GM19328 (cell line): ENCODE data around the gene SEC14L5.
"Not testable (repeated sequence)": the region's sequence is repeated elsewhere in the genome, so short reads cannot be mapped to it uniquely, and the experiment has no call there.

Experiments used
- ATAC-seq: cut with Tn5 transposase; IDR thresholded peaks from one replicate; pipeline ENCODE4 v1.9.1; 2021; ENCODE audit warnings: mild to moderate bottlenecking, moderate library complexity; ENCODE audit not compliant: unreplicated experiment

The SEC14L5 gene

DNA sequence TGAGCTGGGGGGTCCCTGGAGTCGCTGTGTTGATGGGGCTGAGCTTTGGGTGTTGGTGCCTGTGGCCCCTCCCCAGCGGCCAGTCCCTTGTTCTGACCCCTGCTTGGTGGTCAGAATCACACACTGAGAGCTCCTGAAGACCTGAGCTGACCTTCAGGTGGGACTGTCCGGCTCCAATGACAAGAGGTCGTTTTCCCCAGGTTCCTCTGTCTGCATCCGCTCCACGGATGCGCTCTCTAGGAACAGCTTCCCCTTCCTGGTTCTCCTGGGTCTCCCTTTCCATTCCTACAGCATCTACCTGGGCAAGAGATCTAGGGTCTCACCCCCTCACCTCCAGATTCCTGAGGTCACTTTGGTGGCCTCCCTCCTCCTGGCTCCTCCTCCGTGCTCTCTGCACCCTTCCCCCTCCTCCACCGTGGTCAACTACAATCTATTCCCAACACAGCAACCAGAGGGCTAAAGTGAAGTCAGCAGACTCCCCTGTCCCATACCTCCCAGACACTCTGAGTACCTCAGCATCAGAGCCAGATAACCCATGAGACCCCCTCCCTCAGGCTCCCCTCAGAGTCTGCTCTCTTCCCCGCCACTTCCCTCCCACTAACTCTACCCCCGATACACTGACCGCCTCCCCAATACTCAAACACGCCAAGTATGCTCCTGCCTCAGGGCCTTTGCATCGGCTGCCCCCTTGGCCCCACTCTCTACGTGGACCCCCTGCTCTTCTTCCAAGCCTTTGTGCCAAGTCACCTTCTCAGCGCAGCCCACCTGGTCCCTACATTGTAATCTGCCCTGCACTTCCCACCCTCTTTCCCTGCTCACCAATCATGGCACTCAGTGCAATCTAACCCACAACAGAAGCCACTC, 9.0 kb upstream of the SEC14L5 start:
- ATAC-seq, result no peak

- ATAC-seq, result no peak
Observed at GRCh38 chr16:4949986-4950385, 8.1 kb upstream of the SEC14L5 start.

DNA sequence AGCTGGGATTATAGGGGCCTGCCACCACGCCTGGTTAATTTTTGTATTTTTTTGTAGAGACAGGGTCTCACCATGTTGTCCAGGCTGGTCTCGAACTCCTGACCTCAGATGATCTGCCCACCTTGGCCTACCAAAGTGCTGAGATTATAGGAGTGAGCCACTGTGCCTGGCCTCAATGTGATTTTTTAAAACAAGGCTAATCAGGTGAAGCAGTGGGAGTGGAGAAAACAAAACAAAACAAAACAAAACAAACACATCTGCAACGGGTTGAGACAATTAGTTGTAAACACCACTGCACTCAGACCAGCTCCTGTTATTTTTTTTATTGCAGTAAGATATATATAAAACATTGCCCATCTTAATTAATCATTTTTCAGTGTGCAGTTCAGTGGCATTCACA, 6.5 kb upstream of the SEC14L5 start:
- ATAC-seq, result not testable (repeated sequence)

GRCh38 chr16:4954714-4955113, 3.4 kb upstream of the SEC14L5 start:
- no peak for ATAC-seq

- ATAC-seq, result no peak
Observed at GRCh38 chr16:4957420-4957719, 760 bp upstream of the SEC14L5 start.

DNA sequence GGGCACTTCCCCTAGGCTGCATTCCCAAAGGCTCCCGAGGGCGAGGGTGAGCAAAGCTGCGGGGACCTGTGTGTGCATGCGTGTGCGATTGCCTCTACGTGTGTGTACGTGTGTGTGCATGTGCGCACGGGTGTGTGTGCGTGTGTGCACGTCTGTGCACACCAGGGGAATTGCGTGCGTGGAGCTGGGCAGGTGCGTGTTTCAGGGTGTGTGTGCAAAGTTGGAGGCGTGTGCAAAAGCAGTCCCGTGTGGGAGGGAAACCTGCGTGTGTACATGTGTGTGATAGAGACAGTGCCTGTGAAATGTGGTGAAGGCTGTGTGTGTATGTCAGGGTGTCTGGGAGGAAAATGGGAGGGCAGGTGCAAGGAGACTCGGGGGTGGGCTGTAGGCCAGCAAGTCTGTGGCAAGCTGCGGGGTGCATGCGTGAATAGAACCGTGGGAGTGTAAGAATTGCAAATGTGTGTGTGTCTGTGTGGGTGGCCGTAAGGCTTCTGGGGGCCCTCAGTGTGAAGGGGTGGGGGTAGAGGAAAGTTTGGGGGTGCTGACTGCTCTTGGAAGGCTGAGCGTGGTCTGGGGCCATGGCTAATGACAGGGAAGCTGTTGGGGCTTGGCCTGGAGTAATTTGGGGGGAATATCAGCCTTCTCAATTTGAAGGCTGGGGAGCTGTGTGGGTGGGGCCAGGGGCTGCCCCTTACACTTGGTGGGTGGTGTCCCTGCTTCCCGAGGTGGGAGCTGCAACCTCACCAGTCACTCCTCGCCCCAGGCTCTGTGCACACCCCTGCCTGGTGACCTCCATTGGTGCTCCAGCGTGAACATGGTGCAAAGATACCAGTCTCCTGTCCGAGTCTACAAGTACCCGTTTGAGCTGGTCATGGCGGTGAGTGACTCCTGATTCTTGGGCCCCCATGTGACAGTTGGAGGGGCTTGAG, 644 bp downstream of the SEC14L5 start:
- ATAC-seq, result no peak

GRCh38 chr16:4960579-4960978, 2.4 kb downstream of the SEC14L5 start:
- no peak for ATAC-seq

- ATAC-seq, result no peak
Observed at GRCh38 chr16:4962716-4963115, 4.6 kb downstream of the SEC14L5 start.

DNA sequence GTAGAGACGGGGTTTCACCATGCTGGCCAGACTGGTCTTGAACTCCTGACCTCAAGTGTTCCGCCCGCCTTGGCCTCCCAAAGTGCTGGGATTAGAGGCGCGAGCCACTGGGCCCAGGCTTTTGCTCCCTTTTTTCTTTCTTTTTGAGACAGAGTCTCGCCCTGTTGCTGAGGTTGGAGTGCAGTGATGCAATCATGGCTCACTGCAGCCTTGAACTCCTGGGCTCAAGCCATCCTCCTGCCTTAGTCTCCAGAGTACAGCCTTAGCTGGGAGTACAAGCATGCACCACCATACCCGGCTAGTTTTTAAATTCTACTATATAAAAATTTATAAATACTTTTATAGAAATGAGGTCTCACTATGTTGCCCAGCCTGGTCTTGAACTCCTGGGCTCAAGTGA, 5.4 kb downstream of the SEC14L5 start:
- not testable (repeated sequence) for ATAC-seq

- ATAC-seq, result no peak
Observed at GRCh38 chr16:4966736-4967453, 8.8 kb downstream of the SEC14L5 start.

- not testable (repeated sequence) for ATAC-seq
Observed at GRCh38 chr16:4968278-4968677, 10.1 kb downstream of the SEC14L5 start.

GRCh38 chr16:4968879-4969483, 10.9 kb downstream of the SEC14L5 start:
- ATAC-seq, result no peak

- no peak for ATAC-seq
Observed at GRCh38 chr16:4970010-4970409, 11.9 kb downstream of the SEC14L5 start.

DNA sequence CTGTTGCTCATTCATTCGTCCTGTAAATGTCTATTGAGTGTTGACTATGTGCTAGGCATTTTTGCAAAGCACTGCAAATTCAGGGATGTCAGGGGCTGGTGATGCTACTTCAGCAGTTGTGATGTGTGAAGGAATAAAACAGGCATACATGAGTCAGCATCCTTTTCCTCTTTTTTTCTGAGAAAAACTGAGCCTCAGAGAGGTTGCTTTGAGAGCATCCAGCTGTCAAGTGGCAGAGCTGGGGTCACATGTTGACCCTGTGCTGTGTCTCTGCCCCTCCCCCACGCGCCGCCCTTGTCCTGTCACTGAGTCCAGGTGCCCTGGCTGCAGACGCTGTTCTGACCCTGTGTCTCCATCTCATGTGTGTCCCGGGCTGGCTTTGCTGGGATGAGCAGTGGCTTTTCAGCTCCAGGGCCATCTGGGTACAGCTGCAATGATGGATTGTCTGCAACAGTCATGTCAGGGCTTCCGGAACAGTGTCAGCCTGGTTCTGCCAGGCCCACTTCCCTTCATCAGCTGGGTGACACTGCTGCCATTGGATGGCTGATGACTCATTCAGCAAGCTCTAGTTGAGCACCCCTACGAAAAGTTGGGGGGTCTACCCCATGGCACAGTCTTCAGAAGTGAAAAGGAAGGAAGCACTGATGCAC, 14.9 kb downstream of the SEC14L5 start:
- no peak for ATAC-seq

DNA sequence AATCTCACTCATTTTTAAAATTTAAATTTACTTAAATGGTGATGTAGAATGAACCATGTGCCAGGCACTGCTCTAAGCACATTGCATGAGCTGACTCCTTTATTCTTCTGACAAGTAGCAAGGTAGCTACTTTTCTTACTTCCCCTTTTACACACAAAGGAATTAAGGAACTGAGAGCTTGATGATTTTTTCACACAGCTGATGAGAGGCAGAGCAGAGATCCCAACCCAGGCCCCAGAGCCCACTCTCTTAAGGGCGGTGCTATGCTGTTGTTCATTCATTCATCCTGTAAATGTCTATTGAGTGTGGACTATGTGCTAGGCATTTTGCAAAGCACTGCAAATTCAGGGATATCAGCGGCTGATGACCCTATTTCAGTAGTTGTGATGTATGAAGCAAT, 17.9 kb downstream of the SEC14L5 start:
- ATAC-seq, result peak; percentile 75

DNA sequence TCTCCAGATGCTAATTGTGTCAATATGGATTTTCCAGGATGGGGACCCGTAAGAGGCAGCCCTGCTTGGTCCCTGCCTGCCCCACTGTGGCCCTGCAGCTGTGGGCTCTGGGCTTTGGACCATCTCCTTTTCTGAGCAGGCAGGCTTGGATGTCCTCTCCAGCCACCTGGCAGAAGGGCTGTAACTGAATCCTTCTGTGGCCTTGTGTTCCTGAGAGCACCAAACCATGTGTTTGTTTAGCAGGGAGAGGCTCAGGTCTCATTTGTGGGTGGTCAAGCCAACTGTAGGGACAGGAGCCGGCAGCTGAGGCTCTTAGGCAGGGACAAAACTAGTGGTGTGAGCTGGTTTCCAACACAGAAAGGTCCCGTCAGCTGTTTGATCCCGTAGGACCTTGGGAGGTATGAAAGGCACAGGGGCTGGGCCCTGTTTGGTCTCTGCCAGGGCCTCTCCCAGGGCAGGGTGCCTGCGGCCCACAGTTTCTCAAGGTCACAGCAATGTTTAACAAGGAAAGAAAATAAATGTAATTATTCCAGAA, 18.5 kb downstream of the SEC14L5 start:
- no peak for ATAC-seq

DNA sequence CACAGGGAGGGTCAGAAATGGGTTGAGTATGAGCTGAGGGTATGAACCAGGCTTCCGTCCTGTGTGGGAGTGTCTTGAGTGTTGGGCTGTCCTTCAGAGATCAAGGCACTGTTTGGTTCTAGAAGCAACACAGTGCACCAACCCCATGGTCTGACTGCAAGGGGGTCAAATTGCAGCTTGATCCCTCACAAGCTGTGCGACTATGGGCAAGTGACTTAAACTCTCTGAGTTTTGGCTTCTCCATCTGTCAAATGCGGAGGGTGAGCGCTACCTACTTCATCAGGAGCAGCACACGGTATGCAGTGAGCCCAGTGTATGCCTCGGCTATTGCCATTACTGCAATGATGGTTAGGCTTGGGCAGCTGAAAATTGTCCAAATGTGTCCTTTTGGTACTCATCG, 21.0 kb downstream of the SEC14L5 start:
- no peak for ATAC-seq

DNA sequence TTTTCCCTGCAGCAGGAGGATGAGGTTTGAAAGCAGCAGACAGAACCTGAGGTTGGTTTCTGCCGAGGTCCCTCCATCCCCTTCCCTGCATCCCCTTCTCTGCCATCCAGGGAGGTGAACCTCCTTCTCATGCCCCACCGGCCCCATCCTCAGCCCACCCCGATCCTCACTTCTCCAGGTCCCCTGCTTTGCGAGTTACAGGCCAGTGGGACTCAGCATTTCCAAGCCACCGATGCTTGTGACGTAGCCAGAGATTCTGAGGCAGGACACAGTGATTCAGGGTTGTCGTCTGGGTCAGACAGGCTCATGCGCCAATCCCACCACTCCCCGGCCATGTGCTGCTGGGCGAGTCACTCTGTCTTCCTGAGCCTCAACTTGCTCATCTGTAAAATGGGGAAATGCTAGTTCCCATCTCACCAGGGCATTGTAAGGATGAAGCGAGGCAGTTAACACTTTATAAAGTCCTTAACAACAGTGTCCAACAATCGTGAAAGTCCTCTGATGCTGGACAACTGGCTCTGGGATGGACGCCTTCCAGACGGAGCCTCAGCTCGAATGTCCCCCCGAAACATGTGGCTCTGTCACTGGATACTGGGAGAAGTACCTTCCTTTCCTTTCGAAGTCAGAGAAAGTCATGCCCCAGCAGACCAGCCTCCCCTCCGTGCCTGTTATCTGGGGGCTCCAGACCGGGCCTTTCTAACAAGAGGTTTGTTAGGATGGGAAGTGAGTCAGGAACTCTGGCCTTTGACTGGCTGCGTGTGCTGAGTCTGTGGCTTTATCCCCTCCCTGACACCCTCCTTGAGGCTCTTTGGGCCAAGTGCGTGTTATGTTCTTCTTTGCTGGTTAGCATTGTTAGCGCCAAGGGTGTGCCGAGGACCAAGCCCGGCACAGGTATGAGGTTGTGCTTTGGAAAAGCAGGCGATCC, 21.9 kb downstream of the SEC14L5 start:
- no peak for ATAC-seq

DNA sequence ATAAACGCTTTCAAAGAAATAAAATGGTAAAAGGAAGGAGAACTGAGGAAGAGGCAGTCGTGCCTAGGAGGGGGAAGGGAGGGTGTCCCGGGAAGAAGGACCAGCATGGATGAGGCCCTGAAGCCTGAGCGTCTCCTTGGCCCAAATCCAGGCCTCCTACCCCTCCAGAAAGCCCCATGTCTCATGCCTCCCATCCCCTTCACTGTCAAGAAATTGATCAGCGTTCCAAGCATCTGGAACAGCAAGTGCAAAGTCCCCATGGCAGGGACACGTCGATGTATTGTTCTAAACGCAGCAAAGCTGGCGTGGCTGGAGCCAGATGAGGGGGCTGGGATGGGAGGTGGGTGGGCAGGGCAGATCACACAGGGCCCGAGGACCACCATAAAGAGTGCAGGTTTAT, 22.6 kb downstream of the SEC14L5 start:
- ATAC-seq, result no peak
